ENCODE data around the gene PRKD2. TPM values are rescaled to one million over a fixed set of nuclear protein-coding genes. Genes with fewer than 3 reads are reported as not detected.

Gene PRKD2
- total RNA-seq, 1 donor from 2014 or later = 28.4 TPM

DNA sequence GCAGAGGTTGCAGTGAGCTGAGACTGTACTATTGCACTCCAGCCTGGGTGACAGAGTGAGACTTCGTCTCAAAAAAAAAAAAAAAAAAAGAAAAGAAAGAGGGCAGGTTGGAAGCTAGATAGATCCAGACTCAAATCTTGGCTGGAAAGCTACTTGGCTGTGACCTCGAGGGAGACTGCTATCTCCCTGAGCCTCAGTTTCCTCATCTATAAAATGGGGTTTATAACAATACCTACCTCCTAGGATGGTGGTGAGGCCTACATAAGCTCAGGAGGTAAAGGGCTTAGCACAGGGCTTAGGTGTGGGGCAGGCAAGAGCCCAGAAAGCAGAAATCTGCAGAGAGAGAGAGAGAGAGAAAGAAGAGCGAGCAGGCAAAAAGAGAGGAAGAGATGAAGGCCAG is 31.7 kb downstream of the PRKD2 start:
- TF ChIP-seq, protein P1, sequence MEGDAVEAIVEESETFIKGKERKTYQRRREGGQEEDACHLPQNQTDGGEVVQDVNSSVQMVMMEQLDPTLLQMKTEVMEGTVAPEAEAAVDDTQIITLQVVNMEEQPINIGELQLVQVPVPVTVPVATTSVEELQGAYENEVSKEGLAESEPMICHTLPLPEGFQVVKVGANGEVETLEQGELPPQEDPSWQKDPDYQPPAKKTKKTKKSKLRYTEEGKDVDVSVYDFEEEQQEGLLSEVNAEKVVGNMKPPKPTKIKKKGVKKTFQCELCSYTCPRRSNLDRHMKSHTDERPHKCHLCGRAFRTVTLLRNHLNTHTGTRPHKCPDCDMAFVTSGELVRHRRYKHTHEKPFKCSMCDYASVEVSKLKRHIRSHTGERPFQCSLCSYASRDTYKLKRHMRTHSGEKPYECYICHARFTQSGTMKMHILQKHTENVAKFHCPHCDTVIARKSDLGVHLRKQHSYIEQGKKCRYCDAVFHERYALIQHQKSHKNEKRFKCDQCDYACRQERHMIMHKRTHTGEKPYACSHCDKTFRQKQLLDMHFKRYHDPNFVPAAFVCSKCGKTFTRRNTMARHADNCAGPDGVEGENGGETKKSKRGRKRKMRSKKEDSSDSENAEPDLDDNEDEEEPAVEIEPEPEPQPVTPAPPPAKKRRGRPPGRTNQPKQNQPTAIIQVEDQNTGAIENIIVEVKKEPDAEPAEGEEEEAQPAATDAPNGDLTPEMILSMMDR (conservative IDR thresholded peaks at IDR 0.05; ENCODE audit: low read depth, low read length) = no peak
- no peak for DNase-seq (ENCODE audit: low read depth)
- no peak overlapping the region for H3K4me3 ChIP-seq (ENCODE audit: low read depth, low read length)

DNA sequence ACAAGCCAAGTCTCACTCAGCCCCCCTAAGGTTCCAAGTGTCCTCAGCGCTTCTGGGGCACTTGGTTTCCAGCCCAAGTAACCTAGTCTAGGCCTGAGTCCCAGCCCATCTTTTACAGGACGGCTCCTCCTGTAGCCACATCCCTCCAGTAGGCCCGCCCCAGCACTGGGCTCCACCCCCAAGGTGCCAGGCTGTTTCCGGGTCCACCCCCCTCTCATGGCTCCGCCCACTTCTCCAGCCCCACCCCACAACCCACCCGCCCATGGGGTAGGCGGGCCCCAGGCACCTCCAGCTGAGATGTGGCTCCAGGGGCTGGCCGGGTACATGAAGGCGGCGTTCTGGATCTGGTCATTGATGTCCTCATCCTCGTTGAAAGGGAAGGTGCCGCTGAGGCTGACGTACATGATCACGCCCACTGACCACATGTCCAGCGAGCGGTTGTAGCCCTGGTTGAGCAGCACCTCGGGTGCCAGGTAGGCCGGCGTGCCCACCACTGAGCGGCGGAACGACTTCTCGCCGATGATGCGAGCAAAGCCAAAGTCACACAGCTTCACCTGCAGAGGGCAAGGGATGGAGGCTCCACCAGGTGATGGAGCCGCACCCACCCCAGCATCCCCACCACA is 38.7 kb downstream of the PRKD2 start:
- H3K4me3 ChIP-seq (ENCODE audit: low read depth, low read length) = no peak overlapping the region
- no peak for DNase-seq (ENCODE audit: low read depth)
- TF ChIP-seq, protein P1 (conservative IDR thresholded peaks at IDR 0.05; ENCODE audit: low read depth, low read length) = no peak

DNA sequence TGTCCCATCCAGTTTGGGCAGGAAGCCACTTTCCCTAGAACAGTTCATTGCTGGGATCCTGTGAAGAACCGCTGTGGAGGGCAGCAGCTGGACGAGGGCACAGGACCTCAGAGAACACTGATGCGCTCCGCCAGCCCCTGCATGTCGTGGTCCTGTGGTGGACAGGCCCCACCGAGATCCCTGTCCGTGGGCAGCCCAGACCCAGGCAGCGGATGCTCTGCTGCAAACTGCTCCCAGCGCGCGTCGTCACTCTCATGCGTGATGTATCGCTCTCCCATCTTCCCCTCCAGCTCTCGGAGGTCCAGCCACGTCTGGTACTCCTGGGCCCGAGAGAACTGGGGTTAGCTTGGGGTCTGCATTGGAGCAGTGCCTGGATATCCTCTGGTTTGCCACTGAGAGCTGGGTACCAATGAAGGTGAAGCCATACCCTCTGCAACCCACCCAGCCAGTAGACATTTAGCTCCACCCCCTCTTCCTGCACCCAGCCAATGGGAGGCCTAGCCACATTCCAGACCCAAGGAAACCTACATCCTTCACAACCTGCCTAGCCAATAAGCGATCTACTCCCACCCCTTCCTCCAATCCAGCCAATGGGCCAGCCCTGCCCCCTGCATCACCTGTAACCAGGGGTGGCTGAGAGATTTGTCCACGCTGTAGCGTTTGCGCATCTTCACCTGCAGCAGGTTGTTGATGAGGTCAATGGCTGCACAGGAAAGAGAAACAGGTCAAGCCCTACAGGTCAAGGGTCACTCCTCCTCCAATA is 42.3 kb downstream of the PRKD2 start:
- TF ChIP-seq, protein P1 (conservative IDR thresholded peaks at IDR 0.05; ENCODE audit: low read depth, low read length) = no peak
- no peak for DNase-seq (ENCODE audit: low read depth)
- no peak overlapping the region for H3K4me3 ChIP-seq (ENCODE audit: low read depth, low read length)

DNA sequence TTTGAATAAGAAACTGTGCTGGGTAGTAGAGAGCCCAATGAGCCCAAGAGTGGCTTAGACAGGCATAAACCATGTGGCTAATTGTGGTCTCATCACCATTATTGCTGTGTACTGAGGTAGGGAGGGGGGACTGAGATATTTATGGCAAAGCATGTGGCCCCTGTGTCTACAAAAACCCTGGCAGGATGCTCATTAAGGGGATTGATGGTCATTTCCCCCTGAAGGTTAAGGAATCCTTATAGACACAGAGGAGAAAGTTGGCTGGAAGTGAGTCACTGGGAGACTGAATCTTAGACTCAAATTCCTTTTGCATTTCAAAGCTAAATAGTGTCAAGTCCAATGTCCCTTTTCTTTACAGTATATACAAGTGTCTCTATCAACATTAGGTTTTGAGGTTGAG is 46.1 kb downstream of the PRKD2 start:
- TF ChIP-seq, protein P1 (conservative IDR thresholded peaks at IDR 0.05; ENCODE audit: low read depth, low read length) = no peak
- DNase-seq (ENCODE audit: low read depth) = no peak

DNA sequence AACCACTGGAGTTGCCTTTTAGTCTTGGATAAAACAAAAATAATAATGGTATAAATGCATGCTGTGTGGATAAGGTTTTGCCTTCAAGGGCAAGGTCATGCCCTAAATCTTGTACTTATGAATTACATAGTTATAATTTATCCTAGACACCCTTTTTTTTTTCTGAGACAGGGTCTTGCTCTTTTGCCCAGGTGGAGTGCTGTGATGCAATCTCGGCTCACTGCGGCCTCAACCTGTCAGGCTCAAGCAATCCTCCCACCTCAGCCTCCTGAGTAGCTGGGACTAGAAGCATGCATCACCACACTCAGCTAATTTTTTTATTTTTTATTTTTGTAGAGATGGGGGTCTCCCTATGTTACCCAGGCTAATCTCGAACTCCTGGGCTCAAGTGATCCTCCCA is 48.3 kb downstream of the PRKD2 start:
- H3K4me3 ChIP-seq (ENCODE audit: low read depth, low read length) = no peak overlapping the region
- TF ChIP-seq, protein P1 (conservative IDR thresholded peaks at IDR 0.05; ENCODE audit: low read depth, low read length) = no peak
- no peak for DNase-seq (ENCODE audit: low read depth)

More for the DNA sequence above, 46.1 kb downstream of the PRKD2 start:
- H3K4me3 ChIP-seq (ENCODE audit: low read depth, low read length) = no peak overlapping the region

DNA sequence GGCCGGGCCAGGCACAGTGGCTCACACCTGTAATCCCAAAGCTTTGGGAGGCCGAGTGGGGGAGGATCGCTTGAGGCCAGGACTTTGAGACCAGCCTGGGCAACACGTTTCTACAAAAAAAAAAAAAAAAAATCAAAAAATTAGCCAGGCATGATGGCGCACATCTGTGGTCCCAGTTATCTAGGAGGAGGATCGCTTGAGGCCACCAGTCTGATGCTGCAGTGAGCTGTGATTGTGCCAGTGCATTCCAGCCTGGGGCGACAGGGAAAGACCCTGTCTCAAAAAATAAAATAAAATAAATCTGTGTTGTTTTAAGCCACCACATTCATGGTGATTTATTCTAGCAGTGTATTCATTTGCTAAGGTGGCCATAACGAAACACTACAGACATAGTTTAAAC is 51.8 kb downstream of the PRKD2 start:
- TF ChIP-seq, protein P1 (conservative IDR thresholded peaks at IDR 0.05; ENCODE audit: low read depth, low read length) = no peak
- H3K4me3 ChIP-seq (ENCODE audit: low read depth, low read length) = no peak overlapping the region
- no peak for DNase-seq (ENCODE audit: low read depth)
